Psoas muscle (tissue), 8 donors: ENCODE measurements around the gene H2AZ2. TPM values are rescaled to one million over a fixed set of nuclear protein-coding genes. Genes with fewer than 3 reads are reported as not detected.
A peak's percentile ranks its signal among the peaks of the same experiment; 100 is the strongest.
"Not testable (repeated sequence)": the region's sequence is repeated elsewhere in the genome, so short reads cannot be mapped to it uniquely, and the experiment has no call there.

Experiments used
- ATAC-seq, 4 donors: fragments of 200-7000 bp; cut with Tn5 transposase; one replicate each; pipeline ENCODE4 v1.9.1; 2020; ENCODE audit warnings: moderate library complexity in 3 of 4, mild to moderate bottlenecking in 2 of 4
- DNase-seq, 2 donors: peaks; one replicate each; pipeline ENCODE4 v3.0.0-alpha.2; 2020
- H3K27ac ChIP-seq: fragments of 200-600 bp; one replicate; pipeline ENCODE4 v1.8.0; 2022
- H3K27me3 ChIP-seq, 3 donors: fragments of 200-600 bp in 1 of 3; one replicate each; pipeline versions ENCODE4 v1.6.1 to v1.8.0; 2013 to 2022; ENCODE audit warnings: low read length in 2 of 3, mild to moderate bottlenecking in 2 of 3, moderate library complexity in 1 of 3; ENCODE audit not compliant: insufficient read depth in 3 of 3
- H3K36me3 ChIP-seq, 2 donors: fragments of 200-600 bp in 1 of 2; one replicate each; pipeline versions ENCODE4 v1.6.1 to v1.8.0; 2013 to 2022; ENCODE audit warnings: low read depth in 1 of 2, mild to moderate bottlenecking in 1 of 2, moderate library complexity in 1 of 2; ENCODE audit not compliant: insufficient read depth in 1 of 2
- H3K4me1 ChIP-seq: fragments of 200-600 bp; one replicate; pipeline ENCODE4 v1.8.0; 2022
- H3K4me3 ChIP-seq: fragments of 200-600 bp; one replicate; pipeline ENCODE4 v1.8.0; 2022; ENCODE audit warnings: mild to moderate bottlenecking
- H3K9me3 ChIP-seq: fragments of 200-600 bp; one replicate; pipeline ENCODE4 v1.8.0; 2022
- WGBS, 3 donors: extraction: QIAGEN DNeasy Blood & Tissue Kit; methylation state at CpG; one replicate each; pipeline versions ENCODE4 v1.1.6 to v1.1.7; 2013; 5-methylcytosine and 5-hydroxymethylcytosine counted together
- intact Hi-C, 2 donors: fragments of 100-400 bp; cut with DNase I; formaldehyde crosslinking; loops; one replicate each; pipeline versions ENCODE4 v1.11.0 to v1.14.2; 2022
- polyA plus RNA-seq, 3 donors: library from polyadenylated mRNA; stranded (reverse); fragments of 200-250 nt; gene quantifications; one replicate each; pipeline ENCODE4 v1.2.3, GENCODE V29; 2013
- total RNA-seq, 4 donors: library from RNA; stranded (reverse); fragmentation: NEBNext Ultra II Directional in 2 of 4; extraction: Animal tissue kit (Norgen Biotek cat#: 25700) in 2 of 4; gene quantifications; one replicate each; pipeline versions ENCODE4 v1.2.1 to v1.2.4, GENCODE V29; 2021 to 2023
- TF ChIP-seq, protein P1 (sequence below): fragments of 200-600 bp; IDR thresholded peaks from one replicate; pipeline ENCODE4 v1.8.0; 2022; ENCODE audit warnings: antibody characterized with exemption
- donor health status: healthy with polysubstance abuse.
- donor health status: DM: no; HTN: no; CAD: no; lungs with moderate emphysema.
- donor health status: Bipolar disorder and iron deficiency.
- donor health status: healthy.
- donor health status: DM: yes; HTN: yes; CAD: no.
- donor health status: DM: no; HTN: no; CAD: no.
- donor health status: DM: no; HTN: no; CAD: no.
- donor health status: DM: yes; HTN: yes; CAD: no.

H2AZ2 gene
- total and polyA plus RNA-seq, 7 donors, result 37.1 to 155 (median 124) TPM

DNA sequence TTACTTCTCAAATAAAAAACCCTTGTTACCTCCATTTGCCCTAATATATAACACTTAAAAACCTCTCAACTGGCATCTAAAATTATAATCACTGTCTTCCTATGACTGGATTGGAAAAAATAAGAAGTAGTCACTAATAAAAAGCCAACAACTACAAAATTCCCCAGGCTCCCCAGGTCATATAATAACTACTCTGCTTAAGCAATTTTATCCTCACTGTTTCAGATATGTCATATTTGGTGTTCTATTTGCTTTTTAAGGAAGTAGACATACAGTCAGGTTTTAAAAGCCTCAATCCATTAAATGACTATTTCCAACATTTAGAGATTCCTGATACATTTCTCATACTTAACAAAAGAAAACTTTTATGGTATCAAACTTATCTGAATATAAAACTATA, 2.4 kb downstream of the H2AZ2 start:
- H3K36me3 ChIP-seq, result peaks cover 0 to 18% of the 10 kb centered on the region in 2 donors
- H3K27me3 ChIP-seq, result no peaks in the 10 kb centered on the region
- H3K4me1 ChIP-seq, result peaks cover 34% of the 10 kb centered on the region
- H3K4me3 ChIP-seq, result peak overlapping the region; percentile 8
- intact Hi-C loops, result loop anchor here in 1 of 2 donors (5.0 kb wide), 2 partner anchors 42 to 258 kb away; partner anchors contain the start of gene PURB
- DNase-seq (no peak), ATAC-seq (no peak)
- H3K9me3 ChIP-seq, result no peaks in the 10 kb centered on the region
- peak overlapping the region; percentile 31 for H3K27ac ChIP-seq
- TF ChIP-seq, protein P1, sequence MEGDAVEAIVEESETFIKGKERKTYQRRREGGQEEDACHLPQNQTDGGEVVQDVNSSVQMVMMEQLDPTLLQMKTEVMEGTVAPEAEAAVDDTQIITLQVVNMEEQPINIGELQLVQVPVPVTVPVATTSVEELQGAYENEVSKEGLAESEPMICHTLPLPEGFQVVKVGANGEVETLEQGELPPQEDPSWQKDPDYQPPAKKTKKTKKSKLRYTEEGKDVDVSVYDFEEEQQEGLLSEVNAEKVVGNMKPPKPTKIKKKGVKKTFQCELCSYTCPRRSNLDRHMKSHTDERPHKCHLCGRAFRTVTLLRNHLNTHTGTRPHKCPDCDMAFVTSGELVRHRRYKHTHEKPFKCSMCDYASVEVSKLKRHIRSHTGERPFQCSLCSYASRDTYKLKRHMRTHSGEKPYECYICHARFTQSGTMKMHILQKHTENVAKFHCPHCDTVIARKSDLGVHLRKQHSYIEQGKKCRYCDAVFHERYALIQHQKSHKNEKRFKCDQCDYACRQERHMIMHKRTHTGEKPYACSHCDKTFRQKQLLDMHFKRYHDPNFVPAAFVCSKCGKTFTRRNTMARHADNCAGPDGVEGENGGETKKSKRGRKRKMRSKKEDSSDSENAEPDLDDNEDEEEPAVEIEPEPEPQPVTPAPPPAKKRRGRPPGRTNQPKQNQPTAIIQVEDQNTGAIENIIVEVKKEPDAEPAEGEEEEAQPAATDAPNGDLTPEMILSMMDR, result no peak

DNA sequence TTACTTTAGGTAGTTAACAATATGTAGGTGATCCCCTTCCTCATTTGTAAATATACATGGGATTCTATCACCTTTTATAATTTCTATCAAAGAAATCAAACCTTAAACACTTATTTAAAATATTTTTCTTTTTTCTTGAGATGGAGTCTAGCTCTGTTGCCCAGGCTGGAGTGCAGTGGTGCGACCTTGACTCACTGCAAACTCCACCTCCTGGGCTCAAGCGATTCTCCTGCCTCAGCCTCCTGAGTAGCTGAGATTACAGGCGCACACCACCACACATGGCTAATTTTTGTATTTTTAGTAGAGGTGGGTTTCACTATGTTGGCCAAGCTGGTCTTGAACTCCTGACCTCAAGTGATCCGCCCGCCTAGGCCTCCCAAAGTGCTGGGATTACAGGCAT, 4.4 kb downstream of the H2AZ2 start:
- H3K27ac ChIP-seq, H3K4me3 ChIP-seq, intact Hi-C loops, ATAC-seq, DNase-seq, H3K9me3 ChIP-seq, H3K27me3 ChIP-seq: not testable (repeated sequence)
- Histone ChIP-seq H3K36me3 (peaks cover 3 to 38% of the 10 kb centered on the region in 2 donors), H3K4me1 (peaks cover 34% of the 10 kb centered on the region)
- 97 to 99% (median 98%) methylated on average over 5 of the region's 5 CpGs for WGBS, 3 donors

DNA sequence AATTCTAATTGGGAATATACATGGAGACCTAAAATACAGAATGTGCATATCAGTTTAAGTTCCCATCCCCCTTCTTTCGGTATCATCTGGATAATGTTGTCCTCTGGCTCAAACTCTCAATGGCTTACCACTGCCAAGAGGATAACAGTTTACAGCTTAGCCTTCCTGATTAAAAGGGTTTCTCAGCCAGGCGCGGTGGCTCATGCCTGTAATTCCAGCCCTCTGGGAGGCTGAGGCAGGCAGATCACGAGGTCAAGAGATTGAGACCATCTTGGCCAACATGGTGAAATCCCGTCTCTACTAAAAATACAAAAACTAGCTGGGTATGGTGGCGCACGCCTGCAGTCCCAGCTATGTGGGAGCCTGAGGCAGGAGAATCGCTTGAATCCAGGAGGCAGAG, 5.2 kb downstream of the H2AZ2 start:
- DNase-seq, H3K27me3 ChIP-seq, ATAC-seq, intact Hi-C loops, H3K9me3 ChIP-seq, H3K4me3 ChIP-seq: not testable (repeated sequence)
- H3K4me1 ChIP-seq, result peaks cover 34% of the 10 kb centered on the region
- peak overlapping the region; percentile 39 for H3K27ac ChIP-seq
- peaks cover 3 to 46% of the 10 kb centered on the region in 2 donors for H3K36me3 ChIP-seq
- WGBS, 3 donors, result 49 to 70% (median 51%) methylated on average over 8 of the region's 8 CpGs

- 37 to 61% (median 41%) methylated on average over 2 of the region's 2 CpGs for WGBS, 3 donors
These were observed 9.1 kb downstream of the H2AZ2 start for GRCh38 chr7:44838751-44839150.

DNA sequence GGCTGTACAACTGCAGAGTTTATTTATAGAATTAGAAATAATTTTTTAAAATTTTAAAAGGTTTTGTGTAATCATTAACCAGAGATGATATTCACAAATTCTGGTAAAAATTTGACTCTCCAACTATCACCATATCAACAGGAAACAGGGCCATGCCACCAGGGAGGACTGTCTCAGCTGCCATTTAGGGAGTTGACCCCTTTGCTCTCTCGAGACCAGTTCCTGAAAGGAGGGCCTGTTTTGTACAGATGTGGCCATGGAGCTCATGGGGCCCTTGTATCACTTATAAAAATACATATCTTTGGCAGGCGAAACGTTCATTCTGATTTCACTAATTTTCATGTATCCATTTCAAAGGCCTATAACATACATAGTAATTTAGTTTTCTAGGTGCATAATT, 20.3 kb downstream of the H2AZ2 start:
- ATAC-seq, result no peak
- H3K4me3 ChIP-seq, result no peak overlapping the region
- no peaks in the 10 kb centered on the region for H3K27me3 ChIP-seq
- WGBS, 3 donors, result 70 to 74% (median 74%) methylated on average over 3 of the region's 3 CpGs
- peaks cover 4 to 88% of the 10 kb centered on the region in 2 donors for H3K36me3 ChIP-seq
- no peaks in the 10 kb centered on the region for H3K9me3 ChIP-seq
- TF ChIP-seq, protein P1, result no peak
- DNase-seq, result no peak
- H3K4me1 ChIP-seq, result no peaks in the 10 kb centered on the region
- H3K27ac ChIP-seq, result no peak overlapping the region
- intact Hi-C loops, result no loop called here

More at GRCh38 chr7:44838751-44839150, 9.1 kb downstream of the H2AZ2 start:
- H3K36me3 ChIP-seq, result peaks cover 3 to 76% of the 10 kb centered on the region in 2 donors
- ATAC-seq, result no peak
- H3K4me1 ChIP-seq, result peaks cover 12% of the 10 kb centered on the region
- no peaks in the 10 kb centered on the region for H3K9me3 ChIP-seq
- DNase-seq, result no peak
- intact Hi-C loops, result no loop called here
- TF ChIP-seq, protein P1, result no peak
- H3K4me3 ChIP-seq, result no peak overlapping the region
- H3K27ac ChIP-seq, result no peak overlapping the region
- no peaks in the 10 kb centered on the region for H3K27me3 ChIP-seq

- no peaks in the 10 kb centered on the region for H3K4me1 ChIP-seq
These were observed 22.9 kb downstream of the H2AZ2 start for GRCh38 chr7:44824894-44825526.

More at GRCh38 chr7:44824894-44825526, 22.9 kb downstream of the H2AZ2 start:
- intact Hi-C loops, result no loop called here
- no peaks in the 10 kb centered on the region for H3K9me3 ChIP-seq
- whole genome bisulfite sequencing, 3 donors, result 83 to 91% (median 89%) methylated on average over 2 of the region's 2 CpGs
- ATAC-seq (peak in 1 of 4 donors; percentile 23), DNase-seq (no peak)
- TF ChIP-seq, protein P1, result no peak
- no peak overlapping the region for H3K27ac ChIP-seq
- no peaks in the 10 kb centered on the region for H3K27me3 ChIP-seq
- H3K36me3 ChIP-seq, result peaks cover 4 to 62% of the 10 kb centered on the region in 2 donors
- H3K4me3 ChIP-seq, result no peak overlapping the region
